GM12892 (cell line): ENCODE measurements around the gene RTEL1.
"Not testable (repeated sequence)": the region's sequence is repeated elsewhere in the genome, so short reads cannot be mapped to it uniquely, and the experiment has no call there.

Experiments used
- DNase-seq: peaks from one replicate; pipeline ENCODE4 v3.0.0; 2011; ENCODE audit not compliant: insufficient read length
- FAIRE-seq: peaks from 2 replicates; lab custom pipeline; 2011; peaks lifted over from hg19 to GRCh38; lab: Jason Lieb, UNC
- POLR2A ChIP-seq: IDR thresholded peaks from 2 replicates; pipeline ENCODE4 v1.6.1; 2011; ENCODE audit warnings: low read depth, low read length, control low read depth
- POLR2AphosphoS5 ChIP-seq: IDR thresholded peaks from 2 replicates; pipeline ENCODE4 v1.6.1; 2011; ENCODE audit warnings: low read depth, low read length, control low read depth
- TAF1 ChIP-seq: IDR thresholded peaks from 2 replicates; pipeline ENCODE4 v1.6.1; 2011; ENCODE audit warnings: low read depth, mild to moderate bottlenecking, control low read depth, low read length, borderline replicate concordance

The RTEL1 gene

DNA sequence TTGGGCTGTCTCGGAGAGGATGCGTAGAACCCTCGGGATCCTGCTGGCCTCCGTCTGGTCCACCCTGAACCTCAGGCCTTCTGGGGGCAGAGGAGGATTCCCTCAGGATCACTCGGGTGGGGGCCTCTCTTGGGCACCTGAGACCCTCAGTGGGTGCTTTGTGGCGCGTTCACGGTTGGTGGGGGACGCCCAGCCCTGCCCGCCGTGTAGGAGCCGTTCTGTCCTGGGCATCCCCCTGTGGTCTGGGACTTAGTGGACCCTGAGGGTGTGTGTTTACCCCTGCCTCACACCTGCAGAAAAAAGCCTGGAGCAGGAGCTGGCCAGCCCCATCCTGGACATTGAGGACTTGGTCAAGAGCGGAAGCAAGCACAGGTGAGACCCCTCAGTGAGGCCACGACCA is 7.6 kb downstream of the RTEL1 start:
- DNase-seq (no peak), FAIRE-seq (no peak)
- TF ChIP-seq TAF1 (no peak), POLR2A (no peak), POLR2AphosphoS5 (no peak)

DNA sequence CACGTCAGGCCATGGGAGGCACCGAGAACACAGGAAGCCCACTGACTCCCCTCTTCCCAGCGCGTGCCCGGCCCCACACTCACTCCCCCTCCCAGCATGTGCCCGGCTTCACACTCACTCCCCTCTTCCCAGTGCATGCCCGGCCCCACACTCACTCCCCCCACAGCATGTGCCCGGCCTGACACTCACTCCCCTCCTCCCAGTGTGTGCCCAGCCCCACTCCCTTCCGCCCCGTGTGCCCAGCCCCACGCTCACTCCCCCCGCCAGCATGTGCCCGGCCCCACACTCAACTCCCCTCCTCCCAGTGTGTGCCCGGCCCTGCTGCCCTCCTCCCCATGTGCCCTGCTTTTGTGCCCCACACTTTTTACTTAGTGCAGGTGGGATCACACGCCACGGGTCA is 9.7 kb downstream of the RTEL1 start:
- TF ChIP-seq TAF1: no peak
- TF ChIP-seq POLR2AphosphoS5: no peak
- no peak for TF ChIP-seq POLR2A
- no peak for DNase-seq

DNA sequence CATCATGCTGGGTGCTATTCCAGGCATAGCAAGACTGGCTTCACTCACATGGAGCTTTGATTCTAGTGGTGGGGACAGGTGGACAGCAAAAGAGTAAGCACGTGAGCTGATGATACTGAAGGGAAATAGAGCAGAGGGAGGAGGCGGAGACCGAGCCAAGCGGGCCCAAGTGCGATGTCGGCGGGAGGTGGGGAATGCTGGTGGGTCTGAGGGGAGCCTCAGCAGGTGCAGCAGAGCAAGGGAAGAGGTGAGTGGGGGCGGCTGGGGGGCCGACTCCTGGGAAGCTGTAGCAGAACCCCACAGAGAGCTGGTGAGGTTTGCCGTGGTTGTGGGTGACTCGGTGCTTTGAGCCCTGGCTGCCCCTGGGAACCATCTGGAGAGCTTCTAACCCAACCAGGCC is 10.2 kb downstream of the RTEL1 start:
- FAIRE-seq (no peak), DNase-seq (no peak)
- TF ChIP-seq POLR2A (no peak), TAF1 (no peak), POLR2AphosphoS5 (no peak)

More for the DNA sequence above, 9.7 kb downstream of the RTEL1 start:
- no peak for FAIRE-seq

DNA sequence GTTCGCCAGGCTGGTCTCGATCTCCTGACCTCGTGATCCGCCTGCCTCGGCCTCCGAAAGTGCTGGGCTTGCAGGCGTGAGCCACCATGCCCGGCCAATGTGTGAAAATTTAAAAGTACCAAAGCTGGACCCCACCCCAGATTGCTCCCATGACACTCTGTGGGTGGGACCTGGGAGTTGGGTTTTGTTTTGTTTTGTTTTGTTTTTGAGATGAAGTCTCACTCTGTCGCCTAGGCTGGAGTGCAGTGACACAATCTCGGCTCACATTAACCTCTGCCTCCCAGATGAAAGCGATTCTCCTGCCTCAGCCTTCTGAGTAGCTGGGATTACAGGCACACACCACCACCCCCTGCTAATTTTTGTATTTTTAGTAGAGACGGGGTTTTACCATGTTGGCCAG is 13.6 kb downstream of the RTEL1 start:
- FAIRE-seq, DNase-seq: not testable (repeated sequence)

GRCh38 chr20:63672666-63673065 is 14.6 kb downstream of the RTEL1 start:
- DNase-seq (no peak), FAIRE-seq (no peak)
- no peak for TF ChIP-seq TAF1
- TF ChIP-seq POLR2A: no peak
- no peak for TF ChIP-seq POLR2AphosphoS5

DNA sequence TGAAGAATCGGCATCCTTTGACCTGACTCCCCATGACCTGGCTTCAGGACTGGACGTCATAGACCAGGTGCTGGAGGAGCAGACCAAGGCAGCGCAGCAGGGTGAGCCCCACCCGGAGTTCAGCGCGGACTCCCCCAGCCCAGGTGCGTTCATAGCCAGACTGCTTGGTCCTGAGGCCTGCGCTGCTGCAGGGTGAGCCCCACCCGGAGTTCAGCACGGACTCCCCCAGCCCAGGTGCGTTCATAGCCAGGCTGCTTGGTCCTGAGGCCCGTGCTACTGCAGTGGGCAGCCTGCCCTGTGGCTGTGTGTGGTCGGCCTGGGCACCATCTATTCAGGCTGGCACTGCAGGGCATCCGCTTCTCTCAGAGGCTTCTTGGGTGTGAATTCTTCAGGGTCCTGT is 15.8 kb downstream of the RTEL1 start:
- TF ChIP-seq POLR2A (no peak), POLR2AphosphoS5 (no peak), TAF1 (no peak)
- FAIRE-seq: no peak
- no peak for DNase-seq

DNA sequence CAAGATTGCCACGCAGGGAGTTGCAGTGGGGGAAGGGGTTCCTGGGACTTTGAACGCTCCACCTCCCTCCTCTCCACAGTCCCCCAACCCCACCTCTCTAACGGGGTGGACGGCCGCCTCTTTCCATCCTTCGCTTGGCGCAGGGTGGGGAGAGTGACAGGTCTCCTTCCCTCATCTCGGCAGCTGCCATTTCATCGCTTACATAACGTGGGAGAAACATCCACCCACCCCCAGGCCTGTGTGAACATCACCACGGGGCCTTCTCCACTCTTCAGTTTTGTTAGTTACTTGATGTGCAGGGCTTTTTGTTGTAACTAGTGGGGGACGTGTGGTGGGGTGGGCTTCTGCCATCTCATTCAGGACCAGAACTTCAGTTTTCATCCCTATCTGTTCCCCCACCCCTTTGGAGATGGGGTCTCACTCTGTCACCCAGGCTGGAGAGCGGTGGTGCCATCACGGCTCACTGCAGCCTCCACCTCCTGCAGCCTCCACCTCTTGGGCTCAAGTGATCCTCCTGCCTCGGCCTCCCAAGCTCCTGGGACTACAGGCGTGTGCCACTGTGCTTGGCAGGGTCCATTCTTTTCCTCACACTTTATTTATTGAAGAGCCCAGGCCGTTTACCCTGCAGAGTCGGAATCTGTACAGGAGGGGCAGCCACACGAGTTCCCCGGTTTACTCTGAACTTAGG is 17.7 kb downstream of the RTEL1 start:
- DNase-seq: no peak
- FAIRE-seq: no peak
- no peak for TF ChIP-seq TAF1
- TF ChIP-seq POLR2A: no peak
- TF ChIP-seq POLR2AphosphoS5: no peak

- FAIRE-seq (no peak), DNase-seq (no peak)
- TF ChIP-seq POLR2AphosphoS5: no peak
- TF ChIP-seq TAF1: no peak
- no peak for TF ChIP-seq POLR2A
Observed at GRCh38 chr20:63678071-63678470, 20.0 kb downstream of the RTEL1 start.

DNA sequence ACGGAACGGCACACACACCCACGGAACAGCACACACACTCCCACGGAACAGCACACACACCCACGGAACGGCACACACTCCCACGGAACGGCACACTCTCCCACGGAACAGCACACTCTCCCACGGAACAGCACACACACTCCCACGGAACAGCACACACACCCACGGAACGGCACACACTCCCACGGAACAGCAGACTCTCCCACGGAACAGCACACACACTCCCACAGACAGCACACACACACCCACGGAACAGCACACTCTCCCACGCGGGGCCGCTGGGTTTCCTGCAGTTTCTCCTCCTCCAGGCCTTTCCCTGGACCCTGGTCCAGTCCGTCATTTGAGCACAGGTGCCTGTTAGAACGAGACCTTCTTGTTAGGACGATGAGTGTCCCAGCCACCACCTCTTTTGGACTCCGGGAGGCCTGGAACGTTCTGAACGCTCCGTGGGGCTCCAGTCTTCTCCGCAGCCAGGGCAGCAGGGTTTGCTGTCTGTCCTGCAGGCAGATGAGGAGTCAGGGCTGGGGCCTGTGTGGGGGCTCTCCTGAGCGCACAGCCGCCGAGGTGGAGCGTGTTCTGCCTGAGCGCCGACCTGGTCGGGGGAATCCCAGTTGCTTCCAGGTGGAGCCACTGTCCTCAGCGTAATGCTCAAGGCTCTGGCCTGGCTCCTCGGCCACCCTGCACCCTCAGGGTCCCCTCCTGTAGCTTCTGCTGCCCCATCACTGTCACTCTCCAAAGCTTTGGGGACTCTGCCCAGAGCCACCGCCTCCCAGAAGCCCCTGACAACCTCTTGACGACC is 20.8 kb downstream of the RTEL1 start:
- FAIRE-seq: no peak
- TF ChIP-seq TAF1 (no peak), POLR2A (no peak), POLR2AphosphoS5 (no peak)
- DNase-seq: no peak

GRCh38 chr20:63679799-63680305 is 21.7 kb downstream of the RTEL1 start:
- TF ChIP-seq POLR2AphosphoS5: no peak
- no peak for TF ChIP-seq TAF1
- TF ChIP-seq POLR2A: no peak
- DNase-seq: no peak
- FAIRE-seq: no peak

DNA sequence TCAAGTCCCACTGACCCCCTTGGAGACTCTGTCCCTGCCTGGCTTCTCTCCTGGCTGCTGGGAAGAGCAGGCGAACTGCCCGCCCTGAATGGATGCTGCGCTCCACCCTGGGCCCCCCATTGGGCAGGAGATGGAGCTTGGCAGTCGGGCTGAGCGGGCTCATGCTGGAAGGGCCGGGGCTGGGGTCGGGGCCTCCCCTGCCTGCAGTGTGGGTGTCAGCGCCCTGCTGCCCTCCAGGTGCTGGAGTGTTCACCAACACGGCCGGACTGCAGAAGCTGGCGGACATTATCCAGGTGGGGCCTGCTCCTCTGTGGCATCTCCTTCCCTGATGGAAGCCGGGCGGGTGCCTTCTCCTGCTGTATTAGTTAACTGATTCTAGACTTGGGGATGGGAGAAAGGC is 22.3 kb downstream of the RTEL1 start:
- FAIRE-seq (no peak), DNase-seq (no peak)
- TF ChIP-seq POLR2AphosphoS5 (no peak), TAF1 (no peak), POLR2A (no peak)

GRCh38 chr20:63680857-63681608 is 22.9 kb downstream of the RTEL1 start:
- DNase-seq: no peak
- no peak for FAIRE-seq
- TF ChIP-seq POLR2AphosphoS5: no peak
- no peak for TF ChIP-seq TAF1
- TF ChIP-seq POLR2A: no peak

GRCh38 chr20:63681609-63682142 is 23.6 kb downstream of the RTEL1 start:
- FAIRE-seq (no peak), DNase-seq (no peak)
- TF ChIP-seq TAF1 (no peak), POLR2AphosphoS5 (no peak), POLR2A (no peak)
